PC-3 (cell line): ENCODE results near the gene TCF12. TPM values are rescaled to one million over a fixed set of nuclear protein-coding genes. Genes with fewer than 3 reads are reported as not detected.
A peak's percentile ranks its signal among the peaks of the same experiment; 100 is the strongest.

ENCODE experiments used
- ATAC-seq: fragments of 200-7000 bp; cut with Tn5 transposase; 2 replicates; pipeline ENCODE4 v1.9.1; 2020; ENCODE audit warnings: mild to moderate bottlenecking, moderate library complexity
- BruUV-seq: library from RNA; stranded (reverse); fragments of 400-500 nt; replicated peaks from 2 replicates; lab custom pipeline; 2021; lab: Mats Ljungman, UMichigan
- CTCF ChIA-PET: fragments of 300-600 bp; sonication (Branson Sonifier 250); formaldehyde crosslinking; loops from one replicate; lab custom pipeline; 2022; ENCODE audit warnings: antibody characterized with exemption; lab: Charles Lee
- POLR2A ChIA-PET: fragments of 300-600 bp; sonication (Branson Sonifier 250); formaldehyde crosslinking; loops from one replicate; lab custom pipeline; 2022; ENCODE audit warnings: antibody characterized with exemption; ENCODE audit not compliant: unreplicated experiment; lab: Charles Lee
- DNase-seq: peaks from one replicate; pipeline ENCODE4 v3.0.0-alpha.2; 2015
- H2AFZ ChIP-seq: fragments of 300-600 bp; sonication (generic); 2 replicates; pipeline ENCODE4 v1.6.0; 2016; ENCODE audit warnings: antibody characterized with exemption, low read length
- H3F3A ChIP-seq: fragments of 300-600 bp; sonication (generic); one replicate; pipeline ENCODE4 v1.6.0; 2017; ENCODE audit warnings: antibody characterized with exemption, low read length, control low read depth, mild to moderate bottlenecking; ENCODE audit not compliant: unreplicated experiment
- H3K27ac ChIP-seq: fragments of 300-600 bp; sonication (generic); 2 replicates; pipeline ENCODE4 v1.5.1; 2016; ENCODE audit warnings: mild to moderate bottlenecking, low read length
- H3K27me3 ChIP-seq: fragments of 300-600 bp; sonication (generic); 2 replicates; pipeline ENCODE4 v1.6.1; 2016; ENCODE audit warnings: low read length, mixed read lengths
- H3K36me3 ChIP-seq: fragments of 300-600 bp; sonication (generic); 2 replicates; pipeline ENCODE4 v1.6.1; 2016; ENCODE audit warnings: low read depth, mixed run types, low read length, mixed read lengths
- H3K4me1 ChIP-seq: fragments of 300-600 bp; sonication (generic); 2 replicates; pipeline ENCODE4 v1.5.1; 2016; ENCODE audit warnings: low read length; ENCODE audit not compliant: insufficient read depth
- H3K4me2 ChIP-seq: fragments of 300-600 bp; sonication (generic); 2 replicates; pipeline ENCODE4 v1.6.0; 2016; ENCODE audit warnings: low read length
- H3K4me3 ChIP-seq: fragments of 300-600 bp; sonication (generic); 2 replicates; pipeline ENCODE4 v1.5.1; 2016; ENCODE audit warnings: mild to moderate bottlenecking, low read length, mixed read lengths
- H3K79me2 ChIP-seq: fragments of 300-600 bp; sonication (generic); 2 replicates; pipeline ENCODE4 v1.6.1; 2017; ENCODE audit warnings: low read length, mixed read lengths
- H3K9ac ChIP-seq: fragments of 300-600 bp; sonication (generic); 2 replicates; pipeline ENCODE4 v1.6.0; 2016; ENCODE audit warnings: mild to moderate bottlenecking, low read length
- H3K9me2 ChIP-seq: fragments of 300-600 bp; sonication (generic); replicated peaks from 2 replicates; pipeline ENCODE4 v1.6.1; 2016; ENCODE audit warnings: mixed run types, low read length, mixed read lengths
- H3K9me3 ChIP-seq: fragments of 300-600 bp; sonication (generic); 2 replicates; pipeline ENCODE4 v1.6.1; 2016; ENCODE audit warnings: low read length, mixed read lengths
- H4K20me1 ChIP-seq: fragments of 300-600 bp; sonication (generic); 2 replicates; pipeline ENCODE4 v1.6.1; 2016; ENCODE audit warnings: low read length, mixed read lengths
- EZH2 ChIP-seq: fragments of 300-600 bp; sonication (generic); IDR thresholded peaks from one replicate; pipeline ENCODE4 v1.6.1; 2017; ENCODE audit warnings: antibody characterized with exemption, mild to moderate bottlenecking, low read length; ENCODE audit not compliant: unreplicated experiment
- EZH2phosphoT487 ChIP-seq: fragments of 300-600 bp; sonication (generic); IDR thresholded peaks from 2 replicates; pipeline ENCODE4 v1.6.1; 2018; ENCODE audit warnings: mild to moderate bottlenecking, antibody characterized with exemption, low read length, borderline replicate concordance
- intact Hi-C: fragments of 100-400 bp; cut with micrococcal nuclease; formaldehyde crosslinking; loops from 2 replicates; pipeline ENCODE4 v1.9.0; 2023
- total RNA-seq: library from RNA; depleted of rRNA; stranded (reverse); fragments of >200 nt; gene quantifications from 2 replicates; pipeline ENCODE4 v1.2.3, GENCODE V29; 2014
- TF ChIP-seq, protein P1 (sequence below): fragments of 300-600 bp; sonication (generic); conservative IDR thresholded peaks from 2 replicates; pipeline ENCODE4 v1.5.1; 2017; ENCODE audit warnings: antibody characterized with exemption, low read depth, mild to moderate bottlenecking, low read length

Gene TCF12
- total RNA-seq, 1 experiment from 2014 or later = 103 TPM

DNA sequence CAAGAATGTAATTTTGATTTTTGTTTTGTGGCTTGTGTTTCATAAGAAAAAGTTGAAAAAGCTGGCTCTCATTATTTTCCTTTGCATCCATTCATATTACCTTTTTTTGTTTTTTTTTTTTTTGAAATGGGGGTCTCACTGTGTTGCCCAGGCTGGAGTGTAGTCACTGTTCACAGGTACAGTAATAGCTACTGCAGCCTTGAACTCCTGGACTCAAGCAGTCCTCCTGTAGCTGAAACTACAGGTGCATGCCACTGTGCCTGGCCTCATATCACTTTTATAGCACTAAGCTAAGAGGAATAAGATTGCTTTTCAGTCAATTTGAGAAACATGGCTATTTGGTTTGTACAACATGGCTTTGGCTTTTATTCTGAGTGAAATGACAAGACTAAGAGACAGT lies 49.8 kb downstream of the TCF12 start:
- H3K4me2 ChIP-seq = peak overlapping the region; percentile 66; the same call in 1 of the 2 replicates
- peak overlapping the region; percentile 73 for H3K27ac ChIP-seq
- no peaks in the 10 kb centered on the region for H3K27me3 ChIP-seq
- no peak overlapping the region for H3K9ac ChIP-seq
- TF ChIP-seq, protein P1, sequence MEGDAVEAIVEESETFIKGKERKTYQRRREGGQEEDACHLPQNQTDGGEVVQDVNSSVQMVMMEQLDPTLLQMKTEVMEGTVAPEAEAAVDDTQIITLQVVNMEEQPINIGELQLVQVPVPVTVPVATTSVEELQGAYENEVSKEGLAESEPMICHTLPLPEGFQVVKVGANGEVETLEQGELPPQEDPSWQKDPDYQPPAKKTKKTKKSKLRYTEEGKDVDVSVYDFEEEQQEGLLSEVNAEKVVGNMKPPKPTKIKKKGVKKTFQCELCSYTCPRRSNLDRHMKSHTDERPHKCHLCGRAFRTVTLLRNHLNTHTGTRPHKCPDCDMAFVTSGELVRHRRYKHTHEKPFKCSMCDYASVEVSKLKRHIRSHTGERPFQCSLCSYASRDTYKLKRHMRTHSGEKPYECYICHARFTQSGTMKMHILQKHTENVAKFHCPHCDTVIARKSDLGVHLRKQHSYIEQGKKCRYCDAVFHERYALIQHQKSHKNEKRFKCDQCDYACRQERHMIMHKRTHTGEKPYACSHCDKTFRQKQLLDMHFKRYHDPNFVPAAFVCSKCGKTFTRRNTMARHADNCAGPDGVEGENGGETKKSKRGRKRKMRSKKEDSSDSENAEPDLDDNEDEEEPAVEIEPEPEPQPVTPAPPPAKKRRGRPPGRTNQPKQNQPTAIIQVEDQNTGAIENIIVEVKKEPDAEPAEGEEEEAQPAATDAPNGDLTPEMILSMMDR = no peak
- H3F3A ChIP-seq = peaks cover 3% of the 10 kb centered on the region
- ChIA-PET CTCF (no interaction called here), POLR2A (no interaction called here)
- no peak for DNase-seq
- no peaks in the 10 kb centered on the region for H3K9me2 ChIP-seq
- no peaks in the 10 kb centered on the region for H3K9me3 ChIP-seq
- peaks cover 19% of the 10 kb centered on the region for H3K4me1 ChIP-seq
- BruUV-seq = no TSS peak
- H3K4me3 ChIP-seq = no peak overlapping the region
- H2AFZ ChIP-seq = no peak overlapping the region
- intact Hi-C loops = no loop called here
- ATAC-seq = no peak; the same call in 1 of the 2 replicates
- H3K36me3 ChIP-seq = no peaks in the 10 kb centered on the region
- H3K79me2 ChIP-seq = peaks cover 72% of the 10 kb centered on the region
- H4K20me1 ChIP-seq = 0 out of 2 replicates have a peak, but pooled peaks cover 7% of the 10 kb centered on the region

DNA sequence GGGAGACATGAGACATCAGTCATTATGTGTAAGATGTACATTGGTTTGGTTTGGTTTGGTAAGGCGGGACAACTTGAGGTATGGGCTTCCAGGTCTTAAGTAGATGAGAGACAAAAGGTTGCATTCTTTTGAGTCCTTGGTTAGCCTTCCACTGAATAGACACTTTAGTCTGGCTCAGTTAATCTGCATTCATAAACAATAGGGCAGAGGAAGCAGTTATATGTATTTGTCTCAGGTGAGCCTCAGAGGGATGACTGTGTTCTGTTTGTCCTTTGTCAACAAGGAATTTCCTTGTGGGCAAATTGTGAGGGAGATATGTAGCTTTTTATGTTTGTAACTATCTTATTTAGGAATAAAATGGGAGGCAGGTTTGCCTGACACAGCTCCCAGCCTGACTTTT lies 50.4 kb downstream of the TCF12 start:
- Histone ChIP-seq H3K9me3 (no peaks in the 10 kb centered on the region), H2AFZ (no peak overlapping the region), H4K20me1 (0 out of 2 replicates have a peak, but pooled peaks cover 7% of the 10 kb centered on the region), H3K4me3 (peak overlapping the region; percentile 43; the same call in 1 of the 2 replicates), H3K79me2 (peaks cover 70% of the 10 kb centered on the region), H3K9ac (no peak overlapping the region), H3K9me2 (no peaks in the 10 kb centered on the region), H3K27me3 (no peaks in the 10 kb centered on the region), H3K27ac (peak overlapping the region; percentile 73), H3K36me3 (no peaks in the 10 kb centered on the region), H3K4me2 (peak overlapping the region; percentile 66), H3K4me1 (peaks cover 19% of the 10 kb centered on the region), H3F3A (peaks cover 3% of the 10 kb centered on the region)
- POLR2A ChIA-PET = interaction anchor here (0.6 kb wide), 1 partner anchor 99 kb away, joined by 3 read pairs; no protein-coding TSS in a partner anchor
- CTCF ChIA-PET = no interaction called here
- ATAC-seq (peak; percentile 94), DNase-seq (peak; percentile 64)
- BruUV-seq = no TSS peak
- intact Hi-C loops = no loop called here
- TF ChIP-seq, protein P1 = no peak
- TF ChIP-seq EZH2 (no peak), EZH2phosphoT487 (no peak)

GRCh38 chr15:56969265-56969895 lies 50.9 kb downstream of the TCF12 start:
- H3K9ac ChIP-seq = no peak overlapping the region
- H4K20me1 ChIP-seq = 0 out of 2 replicates have a peak, but pooled peaks cover 7% of the 10 kb centered on the region
- H3K27ac ChIP-seq = peak overlapping the region; percentile 73
- no peaks in the 10 kb centered on the region for H3K27me3 ChIP-seq
- peaks cover 67% of the 10 kb centered on the region for H3K79me2 ChIP-seq
- peaks cover 3% of the 10 kb centered on the region for H3F3A ChIP-seq
- peak overlapping the region; percentile 43; the same call in 1 of the 2 replicates for H3K4me3 ChIP-seq
- TF ChIP-seq, protein P1 = no peak
- TF ChIP-seq EZH2 = no peak
- TF ChIP-seq EZH2phosphoT487 = no peak
- H3K4me1 ChIP-seq = peaks cover 22% of the 10 kb centered on the region
- no peaks in the 10 kb centered on the region for H3K9me2 ChIP-seq
- no peaks in the 10 kb centered on the region for H3K9me3 ChIP-seq
- no TSS peak for BruUV-seq
- H2AFZ ChIP-seq = no peak overlapping the region
- peak overlapping the region; percentile 66 for H3K4me2 ChIP-seq
- ChIA-PET CTCF (no interaction called here), POLR2A (interaction anchor here (0.6 kb wide), 1 partner anchor 100 kb away, joined by 3 read pairs; no protein-coding TSS in a partner anchor)
- H3K36me3 ChIP-seq = no peaks in the 10 kb centered on the region
- DNase-seq (peak; percentile 61), ATAC-seq (peak; percentile 15)
- intact Hi-C loops = no loop called here
